ENCODE data around the gene NPAS3.

DNA sequence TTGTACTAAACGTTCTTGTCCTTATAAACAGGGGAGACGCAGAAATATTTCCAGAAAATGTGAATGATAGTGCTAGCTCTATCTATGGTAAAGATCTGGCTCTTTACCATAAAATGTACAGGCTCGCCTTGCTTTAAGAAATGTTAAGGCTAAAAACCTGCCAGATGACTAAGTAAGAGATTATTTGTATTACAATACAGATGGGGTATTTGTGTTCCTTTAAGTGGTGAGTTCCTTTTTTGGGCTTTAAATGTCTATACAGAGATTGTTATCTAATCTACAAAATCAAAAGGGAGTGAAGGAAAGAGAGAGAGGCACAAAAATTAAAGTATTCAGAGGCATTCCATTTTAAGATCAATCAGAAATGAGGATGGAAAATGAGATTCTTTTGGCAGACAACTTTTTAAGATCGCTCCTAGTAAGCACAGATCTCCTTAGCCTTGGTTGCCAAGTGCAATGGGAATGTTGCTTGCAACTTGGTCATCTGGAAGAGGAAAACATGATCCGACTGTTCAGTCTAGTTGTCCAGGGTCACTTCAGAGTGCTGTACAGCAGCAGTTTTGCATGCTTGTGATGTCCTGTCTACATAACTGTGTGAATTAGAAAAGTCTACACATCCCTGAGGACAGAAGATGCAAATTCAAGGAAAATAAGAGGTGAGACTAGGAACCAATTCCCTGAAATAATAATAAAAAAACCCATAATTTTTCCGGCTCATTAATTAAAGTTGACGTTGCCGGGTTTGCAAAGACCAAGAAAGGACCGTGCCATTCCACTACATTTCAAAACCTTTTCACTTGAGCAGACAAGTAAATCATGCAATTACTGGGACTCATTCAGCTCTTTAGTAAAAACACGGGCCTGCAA, 631.4 kb downstream of the NPAS3 start:
- TF ChIP-seq, protein P1, sequence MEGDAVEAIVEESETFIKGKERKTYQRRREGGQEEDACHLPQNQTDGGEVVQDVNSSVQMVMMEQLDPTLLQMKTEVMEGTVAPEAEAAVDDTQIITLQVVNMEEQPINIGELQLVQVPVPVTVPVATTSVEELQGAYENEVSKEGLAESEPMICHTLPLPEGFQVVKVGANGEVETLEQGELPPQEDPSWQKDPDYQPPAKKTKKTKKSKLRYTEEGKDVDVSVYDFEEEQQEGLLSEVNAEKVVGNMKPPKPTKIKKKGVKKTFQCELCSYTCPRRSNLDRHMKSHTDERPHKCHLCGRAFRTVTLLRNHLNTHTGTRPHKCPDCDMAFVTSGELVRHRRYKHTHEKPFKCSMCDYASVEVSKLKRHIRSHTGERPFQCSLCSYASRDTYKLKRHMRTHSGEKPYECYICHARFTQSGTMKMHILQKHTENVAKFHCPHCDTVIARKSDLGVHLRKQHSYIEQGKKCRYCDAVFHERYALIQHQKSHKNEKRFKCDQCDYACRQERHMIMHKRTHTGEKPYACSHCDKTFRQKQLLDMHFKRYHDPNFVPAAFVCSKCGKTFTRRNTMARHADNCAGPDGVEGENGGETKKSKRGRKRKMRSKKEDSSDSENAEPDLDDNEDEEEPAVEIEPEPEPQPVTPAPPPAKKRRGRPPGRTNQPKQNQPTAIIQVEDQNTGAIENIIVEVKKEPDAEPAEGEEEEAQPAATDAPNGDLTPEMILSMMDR (IDR thresholded peaks at IDR 0.05) = no peak
- TF ChIP-seq POLR2A (IDR thresholded peaks at IDR 0.05) = no peak
